ENCODE measurements around the gene MPEG1. TPM values are rescaled to one million over a fixed set of nuclear protein-coding genes. Genes with fewer than 3 reads are reported as not detected.

Gene MPEG1, protein sequence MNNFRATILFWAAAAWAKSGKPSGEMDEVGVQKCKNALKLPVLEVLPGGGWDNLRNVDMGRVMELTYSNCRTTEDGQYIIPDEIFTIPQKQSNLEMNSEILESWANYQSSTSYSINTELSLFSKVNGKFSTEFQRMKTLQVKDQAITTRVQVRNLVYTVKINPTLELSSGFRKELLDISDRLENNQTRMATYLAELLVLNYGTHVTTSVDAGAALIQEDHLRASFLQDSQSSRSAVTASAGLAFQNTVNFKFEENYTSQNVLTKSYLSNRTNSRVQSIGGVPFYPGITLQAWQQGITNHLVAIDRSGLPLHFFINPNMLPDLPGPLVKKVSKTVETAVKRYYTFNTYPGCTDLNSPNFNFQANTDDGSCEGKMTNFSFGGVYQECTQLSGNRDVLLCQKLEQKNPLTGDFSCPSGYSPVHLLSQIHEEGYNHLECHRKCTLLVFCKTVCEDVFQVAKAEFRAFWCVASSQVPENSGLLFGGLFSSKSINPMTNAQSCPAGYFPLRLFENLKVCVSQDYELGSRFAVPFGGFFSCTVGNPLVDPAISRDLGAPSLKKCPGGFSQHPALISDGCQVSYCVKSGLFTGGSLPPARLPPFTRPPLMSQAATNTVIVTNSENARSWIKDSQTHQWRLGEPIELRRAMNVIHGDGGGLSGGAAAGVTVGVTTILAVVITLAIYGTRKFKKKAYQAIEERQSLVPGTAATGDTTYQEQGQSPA
- total RNA-seq, result not detected in 2 replicates
- 0.10 TPM for polyA plus RNA-seq (2012)

DNA sequence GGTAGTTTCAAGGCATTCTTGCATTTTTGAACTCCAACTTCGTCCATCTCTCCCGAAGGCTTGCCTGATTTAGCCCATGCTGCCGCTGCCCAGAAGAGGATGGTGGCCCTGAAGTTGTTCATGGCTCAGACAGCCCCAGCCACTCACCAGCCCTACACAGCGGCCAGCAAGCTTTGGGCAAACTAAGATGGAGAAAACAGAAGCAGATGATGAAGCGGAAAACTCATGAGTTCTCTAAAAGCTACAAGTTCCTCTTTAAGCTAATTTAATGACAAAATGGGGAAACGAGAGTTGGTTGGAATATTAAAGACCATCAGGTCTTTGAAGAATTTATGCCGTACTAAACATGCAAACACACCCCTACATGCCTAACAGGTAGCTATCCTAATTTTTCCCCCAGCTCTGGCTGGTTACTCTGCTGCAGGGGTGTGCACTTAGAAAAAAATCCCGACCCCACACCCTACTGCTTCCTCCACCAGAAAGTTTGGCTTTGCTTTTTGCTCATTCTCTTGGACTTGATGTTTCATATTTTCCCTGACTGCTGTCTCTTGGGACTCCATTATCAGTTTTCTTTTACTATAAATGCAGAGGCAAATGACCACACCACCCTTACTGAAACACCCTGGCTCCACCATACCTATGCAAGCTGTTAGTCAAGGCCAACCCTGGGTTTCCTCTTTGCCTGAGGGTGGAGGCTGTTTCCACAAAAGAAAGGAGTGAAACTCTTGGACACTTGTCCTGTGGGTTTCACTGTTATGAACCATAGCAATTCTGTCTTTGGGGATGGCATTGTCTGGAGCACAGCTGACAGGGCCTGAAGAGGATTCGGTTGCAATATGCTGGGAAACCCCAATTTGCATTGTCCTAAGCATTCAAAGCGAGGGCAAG lies at the start of gene MPEG1:
TSS of gene MPEG1 (minus strand) at position 184 of the 888 bp plus-strand sequence. CDS start at position 122, 62 bp downstream.
- DNase-seq (ENCODE audit: low read depth), result no peak

- DNase-seq (ENCODE audit: low read depth), result no peak
These were observed 49.6 kb upstream of the MPEG1 start for GRCh38 chr11:59262177-59262818.

DNA sequence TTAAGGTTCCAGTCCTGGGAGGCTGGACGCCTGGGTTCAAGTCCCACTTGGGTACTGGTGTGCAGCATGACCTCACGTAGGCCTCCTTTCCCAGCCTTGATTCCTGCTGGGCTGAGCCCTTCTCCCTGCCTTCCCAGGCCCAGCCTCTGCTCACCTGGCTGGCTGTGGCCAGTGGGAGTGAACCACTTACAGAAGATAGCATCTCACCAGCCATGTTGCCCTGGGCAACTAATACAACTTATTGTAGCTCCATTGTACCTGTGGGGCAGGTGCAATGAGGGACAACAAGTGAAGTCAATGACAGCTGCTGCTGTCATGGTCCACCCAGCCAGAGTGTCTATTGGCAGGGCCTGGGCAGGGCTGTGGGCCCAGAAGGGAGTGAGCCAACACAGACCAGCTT lies 48.4 kb upstream of the MPEG1 start:
- no peak for DNase-seq (ENCODE audit: low read depth)

DNA sequence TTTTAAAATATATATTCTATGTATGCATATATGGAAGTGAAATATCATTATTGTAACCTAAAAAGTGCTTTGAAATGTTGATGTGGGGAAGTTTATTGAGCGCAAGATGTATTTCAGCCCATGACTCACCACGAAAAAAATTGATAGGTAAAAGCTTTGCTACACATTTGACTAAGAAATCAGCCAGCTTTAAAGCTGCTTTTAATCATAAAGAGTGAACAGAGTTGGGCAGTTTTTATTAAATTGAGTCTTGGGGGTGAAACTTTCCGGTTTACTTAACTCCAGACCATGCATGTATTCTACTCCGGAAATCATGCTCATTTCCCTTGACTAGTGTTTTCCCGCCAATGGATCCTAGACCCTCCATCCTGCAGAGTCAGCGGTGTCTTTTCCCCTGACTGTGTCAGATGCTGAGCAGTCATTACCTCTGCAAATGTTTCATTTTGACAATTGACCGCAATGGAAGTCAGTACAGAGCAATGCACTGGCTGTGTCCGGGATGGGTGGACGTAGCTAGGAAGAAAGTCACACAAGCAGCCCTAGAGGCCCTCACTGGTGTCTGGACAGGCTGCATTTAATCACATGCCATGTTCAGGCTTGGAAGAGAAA lies 47.2 kb upstream of the MPEG1 start:
- DNase-seq (ENCODE audit: low read depth), result no peak

GRCh38 chr11:59259047-59259446 lies 46.3 kb upstream of the MPEG1 start:
- no peak for DNase-seq (ENCODE audit: low read depth)

DNA sequence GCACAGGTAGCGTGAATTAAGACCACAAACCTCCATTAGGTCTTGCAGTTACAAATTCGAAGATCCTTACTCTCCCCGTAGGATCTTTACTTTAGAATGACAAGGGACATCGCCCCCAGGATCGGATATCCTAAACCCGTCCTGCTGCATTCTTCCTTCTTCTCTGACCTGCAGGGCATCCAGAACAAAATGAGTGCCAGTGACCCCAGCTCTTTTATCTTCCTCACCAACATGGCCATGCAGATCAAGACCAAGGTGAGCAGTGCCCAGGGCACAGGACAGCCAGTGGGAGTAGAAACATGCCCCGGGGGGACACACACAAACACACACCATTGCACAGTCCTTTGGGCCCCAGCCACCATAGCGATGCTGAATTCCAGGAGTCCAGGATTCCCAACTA lies 42.6 kb upstream of the MPEG1 start:
- DNase-seq (ENCODE audit: low read depth), result no peak

- DNase-seq (ENCODE audit: low read depth), result no peak
These were observed 41.6 kb upstream of the MPEG1 start for GRCh38 chr11:59254286-59254685.

- no peak for DNase-seq (ENCODE audit: low read depth)
These were observed 40.3 kb upstream of the MPEG1 start for GRCh38 chr11:59253001-59253400.

GRCh38 chr11:59249535-59249934 lies 36.8 kb upstream of the MPEG1 start:
- DNase-seq (ENCODE audit: low read depth), result no peak

DNA sequence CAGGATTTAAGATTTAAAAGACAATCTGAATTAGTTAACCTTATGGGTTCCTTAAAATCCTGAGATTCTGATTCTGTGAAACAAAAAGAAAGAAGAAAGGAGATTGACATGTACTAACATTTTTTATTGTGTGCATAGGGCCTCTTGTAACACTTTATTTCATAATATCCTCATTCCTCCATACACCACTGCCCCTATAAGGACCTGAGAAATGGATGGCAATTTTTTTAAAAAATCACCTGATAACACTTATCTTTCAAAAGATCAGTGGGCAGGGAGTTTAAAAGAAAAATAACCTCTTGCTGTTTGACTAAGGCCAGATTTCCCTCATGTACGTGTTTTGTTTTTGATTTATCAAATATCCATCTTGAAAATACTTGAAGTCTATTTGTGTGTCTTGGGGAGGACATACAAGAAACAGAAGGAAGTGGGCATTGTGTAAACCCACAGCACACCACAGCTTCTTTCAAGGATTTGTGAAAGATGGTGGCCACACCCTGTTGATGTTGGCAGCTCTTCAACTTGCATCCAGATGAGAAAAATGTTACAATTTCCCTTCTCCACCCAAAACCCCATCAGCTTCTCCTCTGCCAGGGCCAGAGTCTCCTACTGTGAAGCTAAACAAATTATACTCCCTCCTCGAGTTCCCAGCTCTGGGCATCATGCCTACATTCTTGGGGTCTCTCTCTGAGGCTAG lies 35.0 kb upstream of the MPEG1 start:
- peak; percentile 30 for DNase-seq (ENCODE audit: low read depth)

GRCh38 chr11:59243633-59244032 lies 30.9 kb upstream of the MPEG1 start:
- no peak for DNase-seq (ENCODE audit: low read depth)

- no peak for DNase-seq (ENCODE audit: low read depth)
These were observed 27.6 kb upstream of the MPEG1 start for GRCh38 chr11:59240322-59240721.

- DNase-seq (ENCODE audit: low read depth), result no peak
These were observed 13.7 kb upstream of the MPEG1 start for GRCh38 chr11:59226396-59226795.

GRCh38 chr11:59225017-59225416 lies 12.3 kb upstream of the MPEG1 start:
- DNase-seq (ENCODE audit: low read depth), result no peak

DNA sequence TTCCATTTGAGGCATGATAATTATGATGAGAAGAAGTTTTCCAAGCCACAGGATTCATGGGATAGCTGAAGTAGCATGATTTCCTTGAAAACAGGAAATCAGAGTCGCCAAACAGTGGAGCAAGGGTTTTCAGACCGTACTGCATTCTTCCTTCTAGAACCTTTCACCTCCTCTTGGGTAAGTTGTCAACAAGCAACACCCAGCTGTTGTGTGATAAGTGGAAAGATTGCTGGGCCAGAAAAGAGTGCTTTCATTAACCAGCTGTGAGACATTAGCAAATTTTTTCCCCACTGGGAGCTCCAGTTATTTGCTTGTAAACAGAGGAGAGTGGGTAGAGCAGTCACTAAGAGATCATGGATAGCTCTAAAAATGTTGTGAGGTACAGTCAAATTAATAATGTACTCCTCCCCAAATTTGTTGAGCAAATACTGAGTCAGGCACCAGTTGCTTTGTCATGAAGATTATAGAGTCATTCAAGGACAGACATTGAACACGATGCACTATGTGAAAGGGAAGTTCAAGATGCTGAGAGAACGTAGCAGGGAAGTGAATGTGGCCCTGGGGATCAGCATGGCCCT lies 11.7 kb upstream of the MPEG1 start:
- no peak for DNase-seq (ENCODE audit: low read depth)

DNA sequence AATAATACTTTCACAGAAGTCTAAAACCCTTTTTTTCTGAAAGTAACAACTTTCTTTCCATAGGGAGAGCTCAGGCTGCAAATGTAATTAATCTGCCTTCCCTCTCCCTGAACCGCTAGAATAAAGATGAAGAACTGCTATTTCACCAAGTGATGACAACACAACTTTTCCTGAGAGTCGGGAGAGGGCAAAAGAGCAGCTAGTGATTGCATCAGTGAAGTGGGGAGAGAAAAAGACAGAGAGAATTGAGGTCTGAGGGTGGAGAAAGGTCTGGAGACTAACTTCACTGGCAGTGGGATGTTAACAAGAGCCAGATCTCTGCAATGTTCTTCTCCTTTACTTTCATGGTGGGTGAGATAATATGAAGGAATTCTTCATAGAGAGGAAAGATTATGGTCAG lies 10.9 kb upstream of the MPEG1 start:
- DNase-seq (ENCODE audit: low read depth), result no peak

DNA sequence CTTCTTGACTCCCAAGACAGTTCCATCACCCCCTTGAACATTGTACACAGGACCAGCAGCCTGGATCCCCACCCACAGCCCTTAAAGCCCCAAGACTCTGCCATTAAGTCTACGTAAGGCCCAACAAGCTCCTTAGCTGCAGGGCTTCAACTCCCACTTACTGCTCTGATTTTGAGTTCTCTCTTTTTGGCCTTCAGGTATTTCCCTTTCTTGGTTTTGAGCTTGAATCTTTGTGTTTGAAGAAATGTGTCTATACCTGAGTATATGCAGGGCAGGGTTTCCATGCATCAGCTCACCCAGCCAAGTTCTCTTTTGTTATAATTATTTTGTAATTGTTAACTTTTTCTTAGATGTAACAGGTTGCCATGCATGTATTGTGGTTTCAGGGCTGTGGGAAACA lies 10.4 kb upstream of the MPEG1 start:
- DNase-seq (ENCODE audit: low read depth), result no peak

- no peak for DNase-seq (ENCODE audit: low read depth)
These were observed 9.8 kb upstream of the MPEG1 start for GRCh38 chr11:59222464-59223060.

GRCh38 chr11:59221441-59221840 lies 8.7 kb upstream of the MPEG1 start:
- DNase-seq (ENCODE audit: low read depth), result peak; percentile 14
